Ascending aorta (tissue), 2 donors: ENCODE results near the gene NOTCH1. TPM values are rescaled to one million over a fixed set of nuclear protein-coding genes. Genes with fewer than 3 reads are reported as not detected.

Experiments used
- DNase-seq, 2 donors: peaks; one replicate each; pipeline ENCODE4 v3.0.0-alpha.2; 2019; ENCODE audit warnings: low spot score in 2 of 2
- H3K27ac ChIP-seq, 2 donors: fragments of 200-600 bp; sonication (generic); one replicate each; pipeline ENCODE4 v1.5.1; 2016 to 2017; ENCODE audit warnings: mild to moderate bottlenecking in 1 of 2
- H3K27me3 ChIP-seq: fragments of 200-600 bp; sonication (generic); one replicate; pipeline ENCODE4 v1.5.1; 2017
- H3K36me3 ChIP-seq, 2 donors: fragments of 200-600 bp; sonication (generic); one replicate each; pipeline ENCODE4 v1.5.1; 2016
- H3K4me1 ChIP-seq, 2 donors: fragments of 200-600 bp; sonication (generic); one replicate each; pipeline ENCODE4 v1.5.1; 2016 to 2017; ENCODE audit warnings: mild to moderate bottlenecking in 1 of 2
- H3K4me3 ChIP-seq, 2 donors: fragments of 200-600 bp; sonication (generic); one replicate each; pipeline ENCODE4 v1.5.1; 2016 to 2017; ENCODE audit warnings: mild to moderate bottlenecking in 1 of 2
- H3K9me3 ChIP-seq, 2 donors: fragments of 200-600 bp; sonication (generic); one replicate each; pipeline ENCODE4 v1.5.1; 2016
- CTCF ChIP-seq, 3 experiments: fragments of 200-600 bp in 2 of 3; fragments of 450-650 bp in 1 of 3; sonication (generic) in 2 of 3; IDR thresholded peaks; one replicate each; pipeline ENCODE4 v1.5.1; 2016 to 2019; ENCODE audit warnings: antibody characterized with exemption in 3 of 3, mild to moderate bottlenecking in 1 of 3, moderate library complexity in 1 of 3
- intact Hi-C: fragments of 100-400 bp; cut with DNase I; formaldehyde crosslinking; loops from one replicate; pipeline ENCODE4 v1.15.1; 2023
- total RNA-seq: library from RNA; depleted of rRNA; stranded (reverse); fragments of >200 nt; gene quantifications from one replicate; pipeline ENCODE4 v1.1.0, GENCODE V29; 2016

NOTCH1 gene
- total RNA-seq, 1 donor from 2014 or later: 120 TPM

GRCh38 chr9:136506425-136506824, 39.4 kb downstream of the NOTCH1 start:
- no peak for DNase-seq

GRCh38 chr9:136505406-136506403, 40.1 kb downstream of the NOTCH1 start:
- DNase-seq: no peak
- H3K27ac ChIP-seq: no peak overlapping the region
- H3K9me3 ChIP-seq: no peaks in the 10 kb centered on the region
- no peak overlapping the region for H3K4me3 ChIP-seq
- TF ChIP-seq CTCF (IDR thresholded peaks at IDR 0.05): no peak
- intact Hi-C loops: no loop called here
- H3K4me1 ChIP-seq: no peaks in the 10 kb centered on the region
- H3K36me3 ChIP-seq: peaks cover 97 to 100% of the 10 kb centered on the region in 2 donors
- H3K27me3 ChIP-seq: no peaks in the 10 kb centered on the region

More at GRCh38 chr9:136506425-136506824, 39.4 kb downstream of the NOTCH1 start:
- H3K9me3 ChIP-seq: no peaks in the 10 kb centered on the region
- intact Hi-C loops: no loop called here
- peaks cover 98 to 100% of the 10 kb centered on the region in 2 donors for H3K36me3 ChIP-seq
- TF ChIP-seq CTCF (IDR thresholded peaks at IDR 0.05): no peak
- H3K4me1 ChIP-seq: no peaks in the 10 kb centered on the region
- no peaks in the 10 kb centered on the region for H3K27me3 ChIP-seq
- no peak overlapping the region for H3K4me3 ChIP-seq
- H3K27ac ChIP-seq: no peak overlapping the region

- intact Hi-C loops: no loop called here
- DNase-seq: no peak
- Histone ChIP-seq H3K27me3 (no peaks in the 10 kb centered on the region), H3K4me3 (no peak overlapping the region), H3K27ac (no peak overlapping the region), H3K36me3 (peaks cover 97 to 100% of the 10 kb centered on the region in 2 donors), H3K9me3 (no peaks in the 10 kb centered on the region), H3K4me1 (no peaks in the 10 kb centered on the region)
- TF ChIP-seq CTCF (IDR thresholded peaks at IDR 0.05): no peak
Observed at GRCh38 chr9:136504512-136505348, 41.1 kb downstream of the NOTCH1 start.

- DNase-seq: no peak
- intact Hi-C loops: no loop called here
- TF ChIP-seq CTCF (IDR thresholded peaks at IDR 0.05): no peak
- no peaks in the 10 kb centered on the region for H3K4me1 ChIP-seq
- no peaks in the 10 kb centered on the region for H3K9me3 ChIP-seq
- H3K4me3 ChIP-seq: no peak overlapping the region
- no peaks in the 10 kb centered on the region for H3K27me3 ChIP-seq
- H3K27ac ChIP-seq: no peak overlapping the region
- H3K36me3 ChIP-seq: peaks cover 95 to 100% of the 10 kb centered on the region in 2 donors
Observed at GRCh38 chr9:136502940-136503550, 42.8 kb downstream of the NOTCH1 start.

GRCh38 chr9:136502196-136502595, 43.7 kb downstream of the NOTCH1 start:
- intact Hi-C loops: no loop called here
- Histone ChIP-seq H3K9me3 (no peaks in the 10 kb centered on the region), H3K36me3 (peaks cover 95 to 100% of the 10 kb centered on the region in 2 donors), H3K4me3 (no peak overlapping the region), H3K27me3 (no peaks in the 10 kb centered on the region), H3K4me1 (no peaks in the 10 kb centered on the region), H3K27ac (no peak overlapping the region)
- DNase-seq: no peak
- no peak for TF ChIP-seq CTCF (IDR thresholded peaks at IDR 0.05)
